ENCODE data around the gene SMIM5.

- no peak for TF ChIP-seq HNRNPUL1 (IDR thresholded peaks at IDR 0.05; ENCODE audit: low read depth, low read length)
- no peak for TF ChIP-seq POLR2A (IDR thresholded peaks at IDR 0.05; ENCODE audit: insufficient read depth in 1 of 2, low read depth in 2 of 2, low read length in 2 of 2)
- TF ChIP-seq POLR2AphosphoS5 (IDR thresholded peaks at IDR 0.05; ENCODE audit: low read depth, low read length): no peak
- no peak for TF ChIP-seq ZNF180 (CRISPR knock-in tag; IDR thresholded peaks at IDR 0.05; ENCODE audit: borderline replicate concordance, low read depth)
- TF ChIP-seq TCF7 (IDR thresholded peaks at IDR 0.05; ENCODE audit: low read depth): no peak
- TF ChIP-seq SAFB2 (CRISPR knock-in tag; IDR thresholded peaks at IDR 0.05; ENCODE audit: borderline replicate concordance, low read depth): no peak
Measured at GRCh38 chr17:75634754-75635609, 1.7 kb downstream of the SMIM5 start.

Data from HepG2 (cell line).